CD8-positive, alpha-beta memory T cell (primary cell): ENCODE data around the gene HOXC6. TPM values are rescaled to one million over a fixed set of nuclear protein-coding genes. Genes with fewer than 3 reads are reported as not detected.

Source experiments
- CTCF ChIA-PET: fragments of 350-600 bp; sonication (Branson Sonifier 250); formaldehyde crosslinking; loops from one replicate; lab custom pipeline; 2021; ENCODE audit warnings: antibody characterized with exemption; lab: Charles Lee
- POLR2A ChIA-PET: fragments of 350-600 bp; sonication (Branson Sonifier 250); formaldehyde crosslinking; loops from one replicate; lab custom pipeline; 2021; ENCODE audit warnings: antibody characterized with exemption; lab: Charles Lee
- DNase-seq, 5 donors: peaks; one replicate each; pipeline versions ENCODE4 v3.0.0 to v3.0.0-alpha.2; 2020 to 2022; ENCODE audit warnings: mixed read lengths in 1 of 5
- H3K27ac ChIP-seq: one replicate; pipeline ENCODE4 v1.7.0; 2013; ENCODE audit warnings: low read depth, mild to moderate bottlenecking, low read length, moderate library complexity
- H3K27me3 ChIP-seq: 2 replicates; pipeline ENCODE4 v1.7.0; 2013; ENCODE audit warnings: low read length, mild to moderate bottlenecking; ENCODE audit not compliant: insufficient read depth, poor library complexity, severe bottlenecking
- H3K36me3 ChIP-seq: 2 replicates; pipeline ENCODE4 v1.7.0; 2013; ENCODE audit warnings: mild to moderate bottlenecking, low read length, moderate library complexity; ENCODE audit not compliant: insufficient read depth
- H3K4me1 ChIP-seq: 2 replicates; pipeline ENCODE4 v1.7.0; 2013; ENCODE audit warnings: mild to moderate bottlenecking, low read length, moderate library complexity; ENCODE audit not compliant: insufficient read depth
- H3K4me3 ChIP-seq: 2 replicates; pipeline ENCODE4 v1.7.0; 2013; ENCODE audit warnings: mild to moderate bottlenecking, low read length
- H3K9me3 ChIP-seq: 2 replicates; pipeline ENCODE4 v1.7.0; 2013; ENCODE audit warnings: mild to moderate bottlenecking, low read length
- H3K27ac Mint-ChIP-seq, 8 donors: one replicate each; pipeline ENCODE4 v1.8.0; 2020 to 2021; ENCODE audit warnings: mixed read lengths in 8 of 8, mild to moderate bottlenecking in 6 of 8, inconsistent platforms in 3 of 8, moderate library complexity in 3 of 8
- H3K27me3 Mint-ChIP-seq, 2 donors: one replicate each; pipeline ENCODE4 v1.8.0; 2020 to 2021; ENCODE audit warnings: mixed read lengths in 2 of 2, mild to moderate bottlenecking in 1 of 2, moderate library complexity in 1 of 2
- H3K36me3 Mint-ChIP-seq, 3 donors: one replicate each; pipeline ENCODE4 v1.8.0; 2020 to 2021; ENCODE audit warnings: mixed read lengths in 3 of 3, inconsistent platforms in 1 of 3, mild to moderate bottlenecking in 1 of 3
- H3K4me1 Mint-ChIP-seq, 3 donors: one replicate each; pipeline ENCODE4 v1.8.0; 2020 to 2021; ENCODE audit warnings: mixed read lengths in 3 of 3, inconsistent platforms in 1 of 3, mild to moderate bottlenecking in 1 of 3
- H3K4me3 Mint-ChIP-seq, 7 donors: one replicate each; pipeline ENCODE4 v1.8.0; 2020 to 2021; ENCODE audit warnings: mixed read lengths in 7 of 7, mild to moderate bottlenecking in 6 of 7, moderate library complexity in 4 of 7, inconsistent platforms in 2 of 7
- H3K9me3 Mint-ChIP-seq, 5 donors: one replicate each; pipeline ENCODE4 v1.8.0; 2020 to 2022; ENCODE audit warnings: mixed read lengths in 5 of 5, mild to moderate bottlenecking in 3 of 5, moderate library complexity in 2 of 5, inconsistent platforms in 1 of 5
- polyA plus RNA-seq: library from polyadenylated mRNA; unstranded; fragments of 300-500 nt; fragmentation: Illumina TruSeq; gene quantifications from one replicate; pipeline ENCODE4 v1.2.3, GENCODE V29; 2021
- total RNA-seq, 2 experiments: library from RNA; stranded (reverse); gene quantifications; one replicate each; pipeline ENCODE4 v1.2.3, GENCODE V29; 2021

Gene HOXC6
- total and polyA plus RNA-seq, 3 experiments from 2014 or later, result not detected

- Histone ChIP-seq H3K36me3 (no peaks in the 10 kb centered on the region), H3K27me3 (peaks cover 50% of the 10 kb centered on the region), H3K27ac (no peak overlapping the region), H3K4me3 (no peak overlapping the region), H3K4me1 (peaks cover 31% of the 10 kb centered on the region), H3K9me3 (no peaks in the 10 kb centered on the region)
- no peak for DNase-seq
- Mint-ChIP-seq H3K27me3 (peaks cover 31 to 85% of the 10 kb centered on the region in 2 donors), H3K27ac (peak overlapping the region in 2 of 8 donors; percentile 21 to 73), H3K4me1 (peaks cover 22 to 32% (median 32%) of the 10 kb centered on the region in 3 donors), H3K4me3 (peak overlapping the region in 3 of 7 donors; percentile 7 to 67 (median 18)), H3K9me3 (no peaks in the 10 kb centered on the region), H3K36me3 (peaks cover 0 to 9% (median 5%) of the 10 kb centered on the region in 3 donors)
- CTCF ChIA-PET, result interaction anchor here (1.2 to 1.8 kb wide), 2 partner anchors 15 to 145 kb away, joined by 3 to 4 read pairs; no protein-coding TSS in a partner anchor
- POLR2A ChIA-PET, result no interaction called here
Measured at GRCh38 chr12:54056110-54056509, 27.9 kb downstream of the HOXC6 start.

- H3K9me3 ChIP-seq, result no peaks in the 10 kb centered on the region
- no peak overlapping the region for H3K27ac ChIP-seq
- no peak overlapping the region for H3K4me3 ChIP-seq
- peaks cover 46% of the 10 kb centered on the region for H3K27me3 ChIP-seq
- no peak overlapping the region for H3K4me3 Mint-ChIP-seq
- ChIA-PET CTCF (interaction anchor here (1.6 kb wide), 1 partner anchor 26 kb away, joined by 3 read pairs; the partner anchor contains the start of gene HOXC5), POLR2A (no interaction called here)
- DNase-seq, result no peak
- H3K4me1 ChIP-seq, result peaks cover 10% of the 10 kb centered on the region
- H3K36me3 Mint-ChIP-seq, result peaks cover 0 to 9% (median 8%) of the 10 kb centered on the region in 3 donors
- H3K36me3 ChIP-seq, result no peaks in the 10 kb centered on the region
- peaks cover 11 to 17% (median 13%) of the 10 kb centered on the region in 3 donors for H3K4me1 Mint-ChIP-seq
- H3K27me3 Mint-ChIP-seq, result peaks cover 23 to 87% of the 10 kb centered on the region in 2 donors
- peak overlapping the region in 2 of 8 donors; percentile 50 to 77 for H3K27ac Mint-ChIP-seq
- H3K9me3 Mint-ChIP-seq, result no peaks in the 10 kb centered on the region
Measured at GRCh38 chr12:54058128-54058768, 30.0 kb downstream of the HOXC6 start.

- H3K4me1 ChIP-seq, result peaks cover under 1% of the 10 kb centered on the region
- H3K9me3 ChIP-seq, result no peaks in the 10 kb centered on the region
- Mint-ChIP-seq H3K36me3 (peaks cover 0 to 16% (median 8%) of the 10 kb centered on the region in 3 donors), H3K9me3 (no peaks in the 10 kb centered on the region), H3K4me3 (no peak overlapping the region), H3K4me1 (peaks cover 2 to 12% (median 3%) of the 10 kb centered on the region in 3 donors), H3K27me3 (peaks cover 27 to 89% of the 10 kb centered on the region in 2 donors), H3K27ac (peak overlapping the region in 1 of 8 donors; percentile 36)
- DNase-seq, result no peak
- ChIA-PET POLR2A (no interaction called here), CTCF (interaction anchor here (1.2 kb wide), 1 partner anchor 12 kb away, joined by 5 read pairs; no protein-coding TSS in a partner anchor)
- no peaks in the 10 kb centered on the region for H3K36me3 ChIP-seq
- H3K4me3 ChIP-seq, result no peak overlapping the region
- H3K27me3 ChIP-seq, result peaks cover 38% of the 10 kb centered on the region
- H3K27ac ChIP-seq, result no peak overlapping the region
Measured at GRCh38 chr12:54059668-54060067, 31.4 kb downstream of the HOXC6 start.

- Mint-ChIP-seq H3K27me3 (peaks cover 27 to 83% of the 10 kb centered on the region in 2 donors), H3K4me3 (no peak overlapping the region), H3K4me1 (peaks cover 0 to 9% (median 0%) of the 10 kb centered on the region in 3 donors), H3K36me3 (peaks cover 0 to 16% (median 8%) of the 10 kb centered on the region in 3 donors), H3K27ac (no peak overlapping the region), H3K9me3 (no peaks in the 10 kb centered on the region)
- peaks cover 38% of the 10 kb centered on the region for H3K27me3 ChIP-seq
- no peak overlapping the region for H3K4me3 ChIP-seq
- H3K36me3 ChIP-seq, result no peaks in the 10 kb centered on the region
- no peak overlapping the region for H3K27ac ChIP-seq
- ChIA-PET CTCF (interaction anchor here (0.9 kb wide), 1 partner anchor 21 kb away, joined by 3 read pairs; no protein-coding TSS in a partner anchor), POLR2A (no interaction called here)
- no peaks in the 10 kb centered on the region for H3K9me3 ChIP-seq
- no peak for DNase-seq
- H3K4me1 ChIP-seq, result no peaks in the 10 kb centered on the region
Measured at GRCh38 chr12:54060174-54060974, 32.1 kb downstream of the HOXC6 start.

- Histone ChIP-seq H3K27ac (no peak overlapping the region), H3K27me3 (peaks cover 38% of the 10 kb centered on the region), H3K4me1 (no peaks in the 10 kb centered on the region), H3K36me3 (no peaks in the 10 kb centered on the region), H3K4me3 (no peak overlapping the region), H3K9me3 (no peaks in the 10 kb centered on the region)
- ChIA-PET POLR2A (no interaction called here), CTCF (interaction anchor here (0.9 kb wide), 1 partner anchor 20 kb away, joined by 3 read pairs; no protein-coding TSS in a partner anchor)
- peaks cover 0 to under 1% (median 0%) of the 10 kb centered on the region in 3 donors for H3K4me1 Mint-ChIP-seq
- H3K9me3 Mint-ChIP-seq, result no peaks in the 10 kb centered on the region
- no peak for DNase-seq
- no peak overlapping the region for H3K4me3 Mint-ChIP-seq
- peaks cover 35 to 84% of the 10 kb centered on the region in 2 donors for H3K27me3 Mint-ChIP-seq
- H3K27ac Mint-ChIP-seq, result no peak overlapping the region
- peaks cover 0 to 16% (median 4%) of the 10 kb centered on the region in 3 donors for H3K36me3 Mint-ChIP-seq
Measured at GRCh38 chr12:54060975-54061778, 32.9 kb downstream of the HOXC6 start.

GRCh38 chr12:54065677-54066076 lies 37.4 kb downstream of the HOXC6 start:
- H3K4me1 Mint-ChIP-seq, result no peaks in the 10 kb centered on the region
- peak overlapping the region in 1 of 8 donors; percentile 47 for H3K27ac Mint-ChIP-seq
- H3K36me3 Mint-ChIP-seq, result peaks cover 0 to 11% (median 0%) of the 10 kb centered on the region in 3 donors
- Histone ChIP-seq H3K27ac (no peak overlapping the region), H3K36me3 (no peaks in the 10 kb centered on the region), H3K9me3 (no peaks in the 10 kb centered on the region), H3K4me3 (no peak overlapping the region), H3K4me1 (no peaks in the 10 kb centered on the region), H3K27me3 (peaks cover 22% of the 10 kb centered on the region)
- no peak for DNase-seq
- no peaks in the 10 kb centered on the region for H3K9me3 Mint-ChIP-seq
- H3K27me3 Mint-ChIP-seq, result peaks cover 33 to 75% of the 10 kb centered on the region in 2 donors
- no peak overlapping the region for H3K4me3 Mint-ChIP-seq
- ChIA-PET CTCF (interaction anchor here (0.8 kb wide), 1 partner anchor 135 kb away, joined by 3 read pairs; no protein-coding TSS in a partner anchor), POLR2A (interaction anchor here (0.5 kb wide), 1 partner anchor 150 kb away, joined by 3 read pairs; no protein-coding TSS in a partner anchor)

- peaks cover 17% of the 10 kb centered on the region for H3K27me3 ChIP-seq
Measured at GRCh38 chr12:54066408-54066807, 38.2 kb downstream of the HOXC6 start.

More at GRCh38 chr12:54066408-54066807, 38.2 kb downstream of the HOXC6 start:
- no peaks in the 10 kb centered on the region for H3K9me3 ChIP-seq
- Mint-ChIP-seq H3K27ac (no peak overlapping the region), H3K36me3 (peaks cover 0 to 11% (median 0%) of the 10 kb centered on the region in 3 donors), H3K9me3 (no peaks in the 10 kb centered on the region), H3K27me3 (peaks cover 36 to 75% of the 10 kb centered on the region in 2 donors), H3K4me1 (no peaks in the 10 kb centered on the region), H3K4me3 (no peak overlapping the region)
- no peak overlapping the region for H3K27ac ChIP-seq
- no peak overlapping the region for H3K4me3 ChIP-seq
- CTCF ChIA-PET, result no interaction called here
- POLR2A ChIA-PET, result no interaction called here
- no peaks in the 10 kb centered on the region for H3K4me1 ChIP-seq
- no peaks in the 10 kb centered on the region for H3K36me3 ChIP-seq
- no peak for DNase-seq
